Erythroblast (primary cell): ENCODE data around the gene RAX2.

ENCODE experiments used
- DNase-seq, 2 experiments: peaks; one replicate each; lab custom pipeline; 2025; lab: John Stamatoyannopoulos, UW
- GATA1 ChIP-seq: IDR thresholded peaks from 2 replicates; pipeline ENCODE4 v1.6.1; 2011; ENCODE audit warnings: low read depth, mild to moderate bottlenecking, control low read depth, low read length, moderate library complexity
- POLR2A ChIP-seq: IDR thresholded peaks from 2 replicates; pipeline ENCODE4 v1.6.1; 2011; ENCODE audit warnings: mild to moderate bottlenecking, low read length

RAX2 gene

DNA sequence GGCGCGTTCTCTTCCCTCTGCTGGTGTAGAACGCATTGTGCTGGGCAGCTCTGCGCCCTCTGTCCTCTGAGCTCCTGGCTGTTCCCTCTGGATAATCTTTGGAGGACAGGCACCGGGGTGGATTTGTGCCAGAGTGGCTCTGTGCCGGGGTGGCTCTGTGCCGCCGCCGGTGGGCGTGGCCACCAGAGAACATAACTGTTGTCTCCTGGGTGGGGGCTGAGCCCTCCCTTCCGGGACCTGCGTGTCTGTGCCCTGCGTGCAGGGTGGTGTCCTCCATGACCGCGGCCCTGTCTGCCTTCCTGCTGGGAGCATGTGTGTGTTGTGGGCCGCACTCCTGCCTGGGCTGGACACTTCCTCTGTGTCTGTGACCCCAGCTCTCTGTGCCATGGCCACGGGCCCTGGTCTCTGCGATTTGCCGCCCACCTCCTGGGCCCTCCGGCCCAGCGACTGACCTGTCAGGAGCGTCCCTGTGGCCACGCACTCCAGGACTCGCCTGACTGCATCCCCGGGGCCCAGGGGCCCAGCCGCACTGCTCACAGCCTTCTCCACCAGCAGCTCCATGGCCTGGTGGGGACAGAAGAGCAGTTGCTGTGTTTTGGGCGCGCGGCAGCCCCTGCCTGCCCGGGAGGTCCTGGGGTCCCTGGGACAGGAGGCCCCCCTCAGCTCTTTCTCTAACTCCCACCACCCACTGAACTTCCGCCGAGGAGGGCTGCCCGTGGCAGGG lies 36.6 kb upstream of the RAX2 start:
- no peak for DNase-seq
- TF ChIP-seq GATA1 (no peak), POLR2A (no peak)

DNA sequence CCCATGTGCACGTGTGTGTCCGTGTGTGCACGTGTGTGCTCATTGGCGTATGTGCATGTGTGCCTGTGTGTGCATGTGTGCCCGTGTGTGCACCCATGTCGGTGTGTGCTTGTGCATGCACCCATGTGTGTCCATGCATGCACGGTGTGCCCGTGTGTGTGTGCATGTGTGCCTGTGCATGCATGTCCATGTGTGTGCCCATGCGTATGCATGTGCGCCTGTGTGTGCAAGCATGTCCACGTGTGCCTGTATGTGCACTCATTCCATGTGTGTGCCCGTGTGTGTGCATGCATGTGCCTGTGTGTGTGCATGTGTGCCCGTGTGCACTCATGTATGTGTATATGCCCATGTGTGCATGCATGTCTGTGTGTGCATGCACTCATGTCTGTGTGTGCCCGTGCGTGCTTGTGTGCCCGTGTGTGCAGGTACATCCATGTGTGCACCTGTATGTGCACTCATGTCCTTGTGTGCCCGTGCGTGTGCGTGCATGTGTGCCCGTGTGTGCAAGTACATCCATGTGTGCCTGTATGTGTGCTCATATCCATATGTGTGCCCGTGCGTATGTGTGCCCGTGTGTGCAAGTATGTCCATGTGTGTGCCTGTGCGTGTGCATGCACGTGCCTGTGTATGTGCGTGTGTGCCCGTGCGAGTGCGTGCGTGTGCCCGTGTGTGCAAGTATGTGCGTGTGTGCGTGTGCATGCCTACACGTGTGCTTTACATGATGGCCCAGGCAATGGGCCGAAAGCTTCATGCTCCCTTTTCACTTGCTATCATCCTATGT lies 35.7 kb upstream of the RAX2 start:
- no peak for DNase-seq
- TF ChIP-seq GATA1 (no peak), POLR2A (no peak)

DNA sequence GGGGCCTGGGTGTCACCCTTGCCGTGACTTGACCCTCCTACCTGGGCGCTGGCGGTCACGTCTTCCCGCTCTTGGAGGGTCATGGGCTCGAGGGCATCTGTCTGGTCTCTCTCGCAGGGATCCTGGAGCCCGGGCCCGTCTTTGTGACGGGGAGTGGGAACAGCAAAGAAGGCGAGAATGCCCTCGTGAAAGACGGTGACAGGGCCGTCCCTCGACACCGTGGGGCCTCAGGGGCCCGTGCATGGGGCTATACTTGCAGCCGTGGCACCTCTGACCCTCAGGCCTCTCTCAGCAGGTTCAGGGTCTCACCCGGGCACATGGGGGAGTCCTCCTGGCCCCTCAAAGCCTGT lies 35.1 kb upstream of the RAX2 start:
- no peak for TF ChIP-seq POLR2A
- TF ChIP-seq GATA1: no peak
- no peak for DNase-seq

DNA sequence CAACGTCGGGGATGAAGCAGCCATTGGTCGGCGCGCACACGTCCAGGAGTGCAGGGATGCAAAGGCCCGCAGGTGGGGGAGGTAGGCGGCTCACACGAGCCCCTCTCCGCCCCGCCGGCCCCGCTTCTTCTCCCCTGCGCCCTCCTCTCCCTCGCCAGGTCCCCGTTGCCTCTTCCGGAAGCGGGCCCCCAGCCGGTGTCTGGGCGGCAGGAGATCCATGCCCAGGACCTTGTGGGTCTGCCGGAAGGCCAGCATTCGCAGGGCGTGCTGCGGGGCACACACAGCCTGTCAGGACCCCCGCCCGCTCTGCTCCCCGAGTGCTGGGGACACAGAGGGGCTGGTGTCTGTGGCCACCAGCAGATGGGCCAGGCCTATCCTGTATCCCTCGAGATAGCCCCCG lies 33.8 kb upstream of the RAX2 start:
- no peak for DNase-seq
- TF ChIP-seq GATA1: no peak
- TF ChIP-seq POLR2A: no peak

DNA sequence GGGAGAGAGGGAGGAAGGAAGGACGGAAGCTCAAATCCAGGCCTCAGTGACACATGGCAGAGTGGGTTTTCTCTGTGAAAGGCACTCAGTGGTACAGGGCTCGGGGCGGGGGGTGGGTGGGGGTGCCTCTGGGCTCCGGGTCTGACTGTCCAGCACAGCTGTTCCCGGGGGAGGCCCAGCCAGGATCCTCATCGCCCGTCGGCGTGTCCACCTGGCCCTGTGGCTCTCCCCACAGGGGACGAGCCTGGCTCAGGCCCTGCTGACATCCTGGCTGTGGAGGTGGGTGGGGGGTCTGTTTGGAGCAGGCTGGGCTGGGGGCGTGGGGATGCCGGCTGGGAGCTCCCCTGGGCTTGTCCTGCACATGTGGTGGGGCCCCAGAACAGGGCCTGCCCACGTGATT lies 32.4 kb upstream of the RAX2 start:
- TF ChIP-seq POLR2A: no peak
- no peak for DNase-seq

DNA sequence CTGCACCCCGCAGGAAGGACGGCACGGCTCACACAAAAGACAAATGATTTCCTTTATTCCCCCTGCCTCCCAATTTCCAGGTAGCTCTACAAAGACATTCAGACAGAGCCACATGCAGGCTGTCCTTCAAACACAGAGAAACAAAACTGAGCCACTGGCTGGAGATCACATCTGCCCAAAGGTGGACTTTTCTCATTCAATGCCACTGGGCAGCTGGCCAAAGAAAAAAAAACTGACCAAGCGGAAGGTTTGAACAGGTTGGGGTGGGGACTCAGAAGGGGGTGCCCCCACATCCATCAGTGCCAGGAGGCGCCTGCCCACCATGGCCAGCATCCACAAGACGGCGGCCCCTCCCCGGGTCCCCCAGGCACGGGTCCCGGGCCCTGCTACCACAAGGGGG lies 32.0 kb upstream of the RAX2 start:
- TF ChIP-seq POLR2A: no peak
- no peak for TF ChIP-seq GATA1

DNA sequence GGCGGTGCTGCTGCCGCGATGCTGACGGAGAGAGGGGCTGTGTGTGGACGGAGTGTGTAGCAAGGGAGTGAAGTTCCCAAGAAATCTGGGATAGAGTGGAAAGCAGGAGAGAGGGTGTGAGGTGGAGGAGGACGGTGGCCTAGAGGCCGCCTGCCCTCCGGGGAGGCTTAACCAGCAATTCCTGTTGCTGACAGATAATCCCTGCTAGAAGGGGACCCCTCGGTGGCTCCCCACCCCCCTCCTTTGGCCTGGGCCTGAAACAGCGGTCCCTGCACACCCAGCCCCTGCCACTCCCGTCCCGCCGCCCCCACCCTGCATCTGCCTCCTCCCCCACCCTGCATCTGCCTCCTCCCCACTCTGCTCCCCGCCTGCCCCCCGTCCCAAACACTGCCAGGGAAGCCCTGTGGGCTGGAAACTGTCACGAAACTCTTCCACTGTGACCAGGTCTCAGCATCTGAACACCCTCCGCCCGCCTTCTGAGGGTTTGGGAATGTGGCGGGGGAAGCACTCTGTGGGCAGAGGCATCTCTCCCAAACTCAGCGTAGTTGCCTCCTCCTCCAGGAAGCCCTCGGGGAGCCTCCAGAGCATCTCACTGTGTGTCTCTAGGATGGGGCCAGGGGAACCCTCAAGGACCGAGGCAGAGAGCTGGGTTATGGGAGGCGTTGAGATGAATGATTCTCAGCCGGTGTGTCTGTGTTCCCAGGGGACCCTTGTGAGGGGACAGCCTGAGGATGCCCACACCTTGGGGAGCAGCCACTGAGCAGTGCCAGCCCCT lies 31.3 kb upstream of the RAX2 start:
- no peak for DNase-seq
- TF ChIP-seq GATA1 (no peak), POLR2A (no peak)

More for the DNA sequence above, 32.0 kb upstream of the RAX2 start:
- no peak for DNase-seq

DNA sequence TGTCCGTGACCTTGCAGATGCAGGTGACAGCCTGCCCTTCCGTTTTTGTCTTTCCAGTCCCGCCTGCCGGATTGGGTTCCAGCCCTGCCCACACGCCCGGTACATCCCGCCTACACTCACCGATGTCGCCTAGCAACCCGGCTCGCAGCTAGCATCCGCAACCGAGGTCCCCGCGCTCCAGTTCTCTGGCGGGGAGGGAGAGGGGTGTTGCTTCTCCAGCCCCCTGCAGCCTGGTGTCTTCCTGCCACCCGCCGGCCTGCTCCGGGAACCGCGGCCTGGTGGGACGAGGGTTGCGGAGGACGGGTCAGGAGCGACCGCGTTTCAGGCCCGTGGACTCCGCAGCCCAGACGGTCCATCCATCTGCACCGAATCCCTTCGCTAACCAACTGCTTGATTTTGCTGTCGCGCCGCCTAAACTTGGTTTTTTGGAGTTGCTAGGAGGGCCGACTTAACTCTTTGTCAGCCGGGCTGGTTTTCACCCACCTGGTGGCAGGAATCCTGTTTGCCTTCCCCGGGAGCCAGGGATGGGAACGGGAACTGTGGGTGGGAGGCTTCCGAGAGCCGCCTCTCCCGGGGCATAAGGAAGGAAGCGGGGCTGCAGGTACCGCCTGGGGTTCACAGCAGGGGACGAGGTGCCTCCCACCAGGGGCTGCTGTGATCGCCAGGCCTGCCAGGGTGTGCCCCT lies 29.5 kb upstream of the RAX2 start:
- DNase-seq: no peak

DNA sequence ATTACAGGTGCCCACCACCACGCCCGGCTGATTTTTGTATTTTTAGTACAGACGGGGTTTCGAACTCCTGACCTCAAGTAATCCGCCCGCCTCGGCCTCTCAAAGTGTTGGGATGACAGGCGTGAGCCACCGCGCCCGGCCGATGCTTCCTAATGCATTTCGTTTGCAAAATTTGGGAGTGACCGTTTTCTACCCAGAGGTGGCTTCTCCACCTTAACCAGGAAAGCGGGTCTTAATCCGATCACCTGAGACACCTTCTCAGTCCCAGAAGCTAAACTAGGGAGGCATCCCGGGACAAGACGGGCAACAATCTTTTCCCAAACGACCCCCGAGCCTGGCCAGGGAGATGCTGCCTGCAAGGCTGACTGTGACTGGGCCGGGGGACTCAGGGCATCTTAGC lies 29.0 kb upstream of the RAX2 start:
- DNase-seq: no peak
- TF ChIP-seq GATA1 (no peak), POLR2A (no peak)

More for the DNA sequence above, 29.5 kb upstream of the RAX2 start:
- TF ChIP-seq GATA1 (no peak), POLR2A (no peak)

DNA sequence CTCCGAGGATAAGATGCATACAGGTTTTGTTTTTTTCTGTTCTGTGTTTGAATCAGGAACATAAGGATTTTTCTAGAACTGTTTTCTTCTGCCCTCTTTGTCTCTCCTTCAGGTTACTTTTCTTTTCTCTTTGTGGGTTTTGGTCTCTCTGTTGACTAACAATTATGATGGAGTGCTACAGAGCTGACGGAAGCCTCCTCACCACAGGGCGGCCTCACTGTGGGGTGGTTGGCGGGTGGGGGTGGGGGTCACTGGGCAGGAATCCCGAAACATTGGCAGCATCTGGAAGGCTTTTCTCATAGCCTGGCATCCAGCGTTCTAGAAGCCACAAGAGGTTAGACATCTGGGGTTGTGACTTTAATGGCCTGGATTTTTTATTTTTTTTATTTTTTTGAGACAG lies 26.1 kb upstream of the RAX2 start:
- TF ChIP-seq POLR2A (no peak), GATA1 (no peak)
- DNase-seq: no peak

DNA sequence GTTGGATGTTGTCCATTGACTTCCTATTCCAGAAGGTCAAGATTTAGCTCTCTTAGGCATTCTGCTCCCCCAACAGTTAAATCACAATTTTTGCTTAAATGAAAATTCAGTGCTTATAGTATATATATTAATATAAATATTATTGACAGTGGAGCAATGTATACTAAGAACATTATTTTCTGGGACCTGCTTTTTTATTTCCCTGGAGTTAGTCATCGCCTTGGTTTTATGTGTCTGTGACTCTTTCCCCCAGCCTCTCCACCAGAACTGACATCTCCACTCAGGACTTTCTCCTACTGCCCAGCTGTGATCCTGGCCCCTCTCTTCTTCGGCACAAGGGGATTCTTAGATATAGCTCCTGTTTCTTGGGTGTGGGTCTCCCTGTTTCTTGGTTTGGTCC lies 24.3 kb upstream of the RAX2 start:
- TF ChIP-seq GATA1 (no peak), POLR2A (no peak)
- no peak for DNase-seq

DNA sequence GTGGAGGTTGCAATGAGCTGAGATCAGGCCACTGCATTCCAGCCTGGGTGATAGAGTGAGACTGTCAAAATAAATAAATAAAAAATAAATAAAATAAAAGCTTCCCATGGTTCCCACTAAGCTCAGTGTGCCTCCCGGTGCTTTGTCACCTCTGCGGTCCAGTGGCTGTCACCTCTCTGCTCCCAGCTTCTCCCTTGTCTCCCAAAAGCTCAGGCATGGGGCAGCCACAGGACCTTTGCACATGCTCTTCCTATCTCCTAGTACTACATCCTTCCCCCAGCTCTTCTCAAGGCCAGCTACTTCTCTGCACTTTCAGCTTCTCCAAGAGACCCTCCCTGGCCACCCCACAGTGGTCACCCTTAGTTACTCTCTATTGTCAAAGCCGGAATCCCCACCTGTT lies 21.8 kb upstream of the RAX2 start:
- TF ChIP-seq POLR2A: no peak
- TF ChIP-seq GATA1: no peak
- no peak for DNase-seq

DNA sequence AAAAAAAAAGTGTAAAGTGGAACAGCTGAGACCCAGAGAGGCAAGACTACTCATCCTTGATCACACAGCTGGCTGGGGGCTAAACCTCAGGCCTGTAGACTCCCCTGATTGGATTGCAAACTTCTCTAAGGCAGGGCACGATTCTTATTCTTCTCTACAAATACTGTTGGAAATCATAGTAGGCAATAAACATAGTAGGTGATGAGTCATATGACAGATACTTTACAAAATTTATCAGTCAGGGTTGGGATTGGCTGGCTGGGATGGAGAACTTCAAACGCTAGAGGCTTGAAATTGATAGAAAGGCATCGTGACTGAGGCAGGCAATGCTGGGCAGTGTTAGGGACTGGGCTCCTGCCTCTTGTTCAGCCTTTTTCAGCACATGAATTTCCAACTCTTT lies 20.1 kb upstream of the RAX2 start:
- no peak for DNase-seq
- TF ChIP-seq POLR2A (no peak), GATA1 (no peak)

DNA sequence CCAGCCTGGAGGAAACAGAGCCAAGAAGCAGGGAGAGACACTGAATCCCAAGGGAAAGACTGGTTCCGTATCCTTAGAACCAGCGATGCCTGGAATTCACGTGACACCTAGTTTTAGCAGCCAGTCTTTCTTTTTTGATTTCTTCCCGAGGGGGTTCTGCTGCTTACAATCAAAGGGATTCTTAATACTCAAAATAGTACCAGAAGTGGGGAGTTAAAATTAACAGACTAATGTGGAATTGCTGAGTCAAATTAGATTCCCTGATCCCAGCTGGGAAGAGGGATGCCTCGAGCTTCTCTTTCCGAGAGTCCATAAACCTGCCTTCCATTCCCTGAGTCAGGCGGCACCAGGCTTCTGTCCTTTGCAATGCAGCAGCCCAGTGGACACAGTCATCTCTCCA lies 18.9 kb upstream of the RAX2 start:
- no peak for DNase-seq
- TF ChIP-seq GATA1 (no peak), POLR2A (no peak)

DNA sequence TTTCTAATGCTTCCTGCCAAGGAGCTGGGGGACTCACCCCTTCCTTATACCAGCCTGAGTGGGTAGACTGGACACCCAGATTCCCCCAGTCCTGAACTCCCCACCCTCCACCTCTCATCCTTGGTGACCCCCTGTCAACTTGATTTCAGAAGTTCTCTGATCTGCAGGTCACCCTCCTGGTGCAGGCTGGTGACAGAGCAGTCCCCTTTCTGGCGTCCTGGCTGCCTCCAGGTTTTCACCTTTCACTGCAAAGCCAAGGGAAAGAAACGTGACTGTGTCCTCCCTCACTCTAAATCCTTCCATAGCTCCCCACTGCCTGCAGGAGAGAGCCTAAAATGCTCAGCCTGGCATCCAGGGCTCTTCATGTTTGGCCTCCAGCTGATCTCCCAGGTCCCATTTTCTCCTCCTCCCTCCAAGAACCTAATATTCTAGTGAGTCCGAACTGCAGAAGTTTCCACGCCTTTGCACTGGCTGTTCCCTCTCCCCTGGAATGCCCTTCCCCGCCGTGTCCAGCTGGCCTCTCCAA lies 18.2 kb upstream of the RAX2 start:
- no peak for TF ChIP-seq POLR2A
- no peak for TF ChIP-seq GATA1
- DNase-seq: no peak
